HG02852 (cell line): Measurements from ENCODE around the gene SLC4A7.
"Not testable (repeated sequence)": the region's sequence is repeated elsewhere in the genome, so short reads cannot be mapped to it uniquely, and the experiment has no call there.

Experiments used
- ATAC-seq: cut with Tn5 transposase; IDR thresholded peaks from one replicate; pipeline ENCODE4 v1.9.1; 2021; ENCODE audit warnings: mild to moderate bottlenecking, moderate library complexity; ENCODE audit not compliant: unreplicated experiment

Gene SLC4A7

GRCh38 chr3:27488821-27489220, 4.6 kb upstream of the SLC4A7 start:
- no peak for ATAC-seq

- ATAC-seq: no peak
Measured at GRCh38 chr3:27487383-27487782, 3.2 kb upstream of the SLC4A7 start.

DNA sequence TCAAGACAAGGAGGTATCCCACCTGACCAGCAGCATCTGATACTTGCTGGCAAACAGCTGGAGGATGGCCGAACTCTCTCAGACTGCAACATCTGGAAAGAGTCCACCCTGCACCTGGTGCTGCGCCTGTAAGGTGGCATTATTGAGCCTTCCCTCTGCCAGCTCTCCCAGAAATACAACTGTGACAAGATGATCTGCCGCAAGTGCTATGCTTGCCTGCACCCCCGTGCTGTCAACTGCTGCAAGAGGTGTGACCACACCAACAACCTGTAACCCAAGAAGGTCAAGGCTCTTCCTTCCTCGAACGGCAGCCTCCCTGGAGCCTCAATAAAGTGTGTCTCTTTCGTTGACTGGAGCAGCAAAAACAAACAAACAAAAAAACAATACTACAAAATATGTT, 2.2 kb upstream of the SLC4A7 start:
- ATAC-seq: no peak

DNA sequence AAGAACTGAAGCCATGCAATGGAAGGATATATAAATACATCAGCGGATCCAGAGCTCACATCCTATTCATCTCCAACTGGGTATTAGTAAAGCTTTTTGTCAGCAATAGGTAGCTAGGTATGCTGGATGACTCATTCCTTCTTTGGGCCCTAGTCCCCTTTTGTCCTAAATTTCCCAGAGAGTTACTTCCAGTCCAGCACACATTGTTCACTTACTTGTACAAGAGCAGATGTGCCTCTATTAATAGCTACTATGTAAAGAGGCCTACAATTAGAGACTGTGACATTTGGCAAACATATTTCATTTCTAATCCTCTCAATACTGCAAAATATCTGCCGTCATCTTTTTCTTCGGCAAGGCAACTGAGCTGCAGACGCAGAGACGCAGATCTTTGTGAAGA, 1.7 kb upstream of the SLC4A7 start:
- no peak for ATAC-seq

GRCh38 chr3:27483117-27484014, 818 bp downstream of the SLC4A7 start:
- peak; percentile 19 for ATAC-seq

- no peak for ATAC-seq
Measured at GRCh38 chr3:27479806-27480543, 4.2 kb downstream of the SLC4A7 start.

- ATAC-seq: no peak
Measured at GRCh38 chr3:27471923-27472550, 12.1 kb downstream of the SLC4A7 start.

- ATAC-seq: no peak
Measured at GRCh38 chr3:27468283-27468886, 15.8 kb downstream of the SLC4A7 start.

- no peak for ATAC-seq
Measured at GRCh38 chr3:27467545-27467944, 16.6 kb downstream of the SLC4A7 start.

DNA sequence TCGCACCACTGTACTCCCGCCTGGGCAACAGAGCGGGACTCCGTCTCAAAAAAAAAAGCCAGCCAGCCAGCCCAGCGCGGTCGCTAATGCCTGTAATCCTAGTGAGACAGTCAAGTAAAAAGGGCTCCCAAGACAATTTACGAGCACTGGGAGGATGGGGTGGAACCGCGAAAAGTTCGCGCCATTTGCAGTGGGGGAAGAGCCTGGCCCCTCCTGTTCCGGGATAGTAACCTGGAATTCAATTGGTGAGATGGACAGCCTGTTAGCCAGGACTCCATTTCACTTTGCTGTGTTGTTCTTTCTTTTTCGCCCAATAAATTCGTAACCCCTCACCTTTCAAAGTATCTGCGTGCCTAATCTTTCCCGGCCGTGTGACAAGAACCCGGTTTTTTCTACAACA, 19.5 kb downstream of the SLC4A7 start:
- ATAC-seq: no peak

DNA sequence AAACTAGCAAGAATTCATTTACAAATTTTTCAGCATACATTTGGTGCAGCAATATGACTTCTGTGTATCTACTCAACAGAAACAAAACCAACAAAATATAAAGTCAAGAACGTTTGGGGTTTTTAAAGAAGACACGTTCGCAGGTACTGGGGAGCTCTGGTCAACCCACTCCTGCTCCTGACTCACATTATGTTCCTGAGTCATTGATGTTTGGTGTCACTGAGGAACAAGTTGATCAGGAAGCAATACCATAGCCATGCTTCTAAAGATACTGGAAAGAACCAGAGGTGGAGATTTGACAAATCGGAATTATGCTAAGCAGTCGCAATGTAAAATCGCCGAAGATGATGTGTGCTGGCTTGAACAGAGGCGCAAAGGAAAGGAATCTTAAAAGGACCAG, 22.0 kb downstream of the SLC4A7 start:
- ATAC-seq: no peak

DNA sequence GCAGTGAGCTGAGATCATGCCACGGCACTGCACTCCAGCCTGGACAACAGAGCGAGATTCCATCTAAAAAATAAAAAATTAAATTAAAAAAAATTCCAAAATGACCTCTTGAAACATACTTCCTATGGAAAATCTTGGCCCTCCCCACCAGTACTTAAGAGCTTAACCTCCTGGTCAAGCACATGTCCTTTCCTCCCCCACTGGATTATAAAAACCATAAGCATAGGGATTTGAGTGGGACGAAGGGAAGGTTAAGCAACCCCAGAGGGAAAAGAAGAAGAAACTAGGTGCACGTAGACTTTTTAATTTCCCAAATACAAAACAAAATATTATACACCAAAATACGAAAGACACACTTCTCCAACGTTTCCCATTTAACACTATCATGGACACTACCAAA, 25.3 kb downstream of the SLC4A7 start:
- no peak for ATAC-seq

GRCh38 chr3:27456554-27456953, 27.6 kb downstream of the SLC4A7 start:
- no peak for ATAC-seq

DNA sequence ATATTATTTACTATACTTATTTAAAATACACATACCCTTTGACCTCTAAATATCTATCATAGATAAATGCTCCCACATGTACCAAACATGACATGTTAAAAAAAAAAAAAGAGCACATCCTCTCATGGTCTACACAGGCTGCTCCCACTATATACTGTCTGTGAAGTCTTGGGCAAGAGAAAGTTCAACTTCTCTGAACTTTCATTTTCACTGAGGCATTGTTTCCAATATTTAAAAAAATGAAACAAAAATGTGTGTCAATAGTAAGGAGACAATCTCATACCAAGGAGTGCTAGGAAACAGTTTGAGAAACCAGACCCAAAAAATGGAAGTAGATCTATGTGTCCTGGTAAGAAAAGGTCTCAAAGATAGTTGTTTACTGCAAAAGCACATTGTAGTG, 29.3 kb downstream of the SLC4A7 start:
- peak; percentile 62 for ATAC-seq

DNA sequence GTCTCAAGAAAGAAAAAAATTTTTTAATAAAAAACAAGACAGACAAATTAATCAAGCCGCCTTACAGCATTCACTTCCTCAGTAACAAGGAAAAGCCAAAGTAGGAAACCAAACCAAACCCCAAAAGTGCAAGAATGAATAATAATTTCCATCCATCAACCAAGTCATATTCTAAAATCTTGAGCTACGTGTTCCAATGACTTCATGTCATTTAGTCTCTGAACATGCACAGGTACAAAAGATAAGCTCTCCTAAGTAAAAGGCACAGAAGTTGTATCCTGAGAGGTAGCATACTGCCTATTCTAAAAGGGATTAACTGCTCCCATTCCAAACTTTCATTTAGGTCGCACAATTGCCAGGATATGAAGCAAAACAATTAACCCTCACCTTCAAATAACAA, 29.7 kb downstream of the SLC4A7 start:
- ATAC-seq: no peak

GRCh38 chr3:27452368-27453090, 31.7 kb downstream of the SLC4A7 start:
- no peak for ATAC-seq

DNA sequence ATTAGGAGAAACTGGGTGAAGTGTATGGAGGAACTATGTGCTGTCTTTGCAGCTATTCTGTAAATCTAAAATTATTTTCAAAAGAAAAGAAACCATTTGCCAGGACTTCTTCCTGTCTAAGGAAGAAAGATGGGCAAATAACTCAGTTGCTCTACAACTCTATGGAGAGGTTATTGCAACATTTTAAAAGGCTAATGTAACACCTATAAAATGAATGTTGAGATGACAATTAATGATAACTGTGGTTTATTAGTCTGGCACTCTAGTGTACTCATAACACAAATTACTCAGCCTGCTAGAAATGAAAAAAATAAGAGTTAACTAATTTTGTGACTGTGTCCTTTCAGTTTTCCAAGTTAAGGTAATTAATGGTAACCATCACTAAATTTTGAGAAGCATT, 32.3 kb downstream of the SLC4A7 start:
- no peak for ATAC-seq

DNA sequence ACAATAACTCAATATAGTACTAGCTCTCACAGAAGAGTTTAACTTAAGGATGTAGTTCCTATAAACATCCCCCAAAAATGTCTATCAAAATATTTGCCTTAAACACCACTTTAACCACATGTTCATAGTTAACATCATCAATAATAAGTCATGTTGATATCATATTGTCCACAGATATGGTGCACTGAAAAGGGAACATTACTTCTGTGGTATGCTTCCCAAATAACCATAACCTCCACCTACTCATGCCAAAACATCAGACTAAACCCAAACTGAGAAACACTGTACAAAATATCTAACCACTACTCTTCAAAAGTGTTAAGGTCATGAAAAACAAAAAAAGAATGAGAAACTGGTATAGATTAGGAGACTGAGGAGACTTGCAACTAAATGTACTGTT, 32.9 kb downstream of the SLC4A7 start:
- no peak for ATAC-seq

GRCh38 chr3:27449530-27450150, 34.5 kb downstream of the SLC4A7 start:
- no peak for ATAC-seq

GRCh38 chr3:27442995-27443394, 41.2 kb downstream of the SLC4A7 start:
- ATAC-seq: not testable (repeated sequence)
